NCI-H2107 treated with DMSO at 0.1 percent for 48 hours (cell line): Measurements from ENCODE around the gene SDS.
A peak's percentile ranks its signal among the peaks of the same experiment; 100 is the strongest.

Source experiments
- DNase-seq: peaks from one replicate; lab custom pipeline; 2025; ENCODE audit not compliant: unreplicated experiment; lab: John Stamatoyannopoulos, UW

SDS gene

GRCh38 chr12:113425960-113426453 is 22.3 kb upstream of the SDS start:
- DNase-seq: no peak

DNA sequence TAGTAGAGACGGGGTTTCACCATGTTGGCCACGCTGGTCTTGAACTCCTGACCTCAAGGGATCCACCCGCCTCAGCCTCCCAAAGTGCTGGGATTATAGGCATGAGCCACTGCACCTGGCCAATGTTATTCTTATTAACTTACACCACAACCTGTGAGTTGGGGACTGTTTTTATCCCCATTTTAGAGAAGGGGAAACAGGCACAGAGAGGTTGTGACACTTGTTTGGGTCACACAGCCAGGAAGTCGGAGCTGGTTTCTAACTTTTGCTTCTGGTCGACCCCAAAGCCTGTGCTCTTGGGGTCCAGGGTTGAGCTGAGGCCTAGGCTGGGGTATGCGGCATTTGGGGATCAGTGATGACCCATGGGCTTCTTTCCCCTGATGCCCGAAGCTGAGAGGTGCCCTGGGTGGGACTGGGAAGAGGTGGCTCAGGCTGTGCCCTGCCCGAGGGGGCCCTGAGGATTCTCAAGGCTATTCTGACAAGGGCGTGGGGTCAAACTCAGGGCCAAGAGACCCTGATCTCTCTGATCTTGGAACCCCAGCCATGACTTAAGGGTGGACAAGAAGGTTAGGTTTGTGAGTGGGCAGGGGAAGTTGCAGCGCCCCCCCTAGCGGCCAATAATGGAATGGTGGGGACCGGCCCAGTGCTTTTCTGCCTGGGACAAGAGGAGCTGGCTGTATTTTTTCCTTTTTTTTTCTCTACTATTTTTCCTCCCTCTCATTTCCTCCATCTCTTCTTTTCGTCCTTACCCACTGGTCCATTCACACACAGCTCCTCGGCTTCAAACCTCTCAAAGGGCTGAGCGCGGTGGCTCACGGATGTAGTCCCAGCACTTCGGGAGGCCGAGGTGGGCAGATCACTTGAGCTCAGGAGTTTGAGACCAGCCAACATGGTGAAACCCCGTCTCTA is 21.5 kb upstream of the SDS start:
- no peak for DNase-seq

- DNase-seq: no peak
Observed at GRCh38 chr12:113424456-113424855, 20.8 kb upstream of the SDS start.

DNA sequence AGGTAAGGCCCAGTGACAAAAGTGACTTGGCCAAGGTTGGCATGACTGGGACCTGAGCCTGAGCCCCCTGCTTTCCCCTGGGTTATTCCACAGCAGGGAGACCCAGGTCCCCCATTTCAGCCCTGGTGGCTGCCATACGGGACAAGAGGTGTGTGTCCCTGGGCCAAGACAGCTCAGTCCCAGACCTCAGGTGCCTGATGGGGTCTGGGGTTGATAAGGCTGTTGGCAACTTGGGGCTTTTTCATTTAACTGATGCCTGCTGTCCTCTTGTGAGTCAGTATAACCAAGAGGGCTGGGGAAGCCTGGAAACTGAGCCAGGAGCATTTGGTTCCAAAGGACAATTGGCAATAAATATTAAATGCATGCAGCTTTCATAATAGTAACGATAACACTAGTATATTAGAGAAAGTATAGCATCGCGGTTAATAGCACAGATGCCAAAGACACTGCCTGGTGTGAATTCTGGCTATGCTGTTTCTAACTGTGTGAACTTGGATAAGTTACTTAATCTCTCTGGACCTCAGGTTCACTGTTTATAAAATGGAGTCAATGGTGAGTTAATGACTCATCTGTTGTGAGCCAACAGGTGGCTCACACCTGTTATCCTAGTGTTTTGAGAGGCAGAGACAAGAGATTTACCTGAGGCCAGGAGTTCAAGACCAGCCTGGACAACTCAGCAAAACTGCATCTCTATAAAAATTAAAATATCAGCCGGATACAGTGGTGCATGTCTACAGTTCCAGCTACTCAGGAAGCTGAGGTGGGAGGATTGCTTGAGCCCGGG is 19.4 kb upstream of the SDS start:
- no peak for DNase-seq

GRCh38 chr12:113422030-113422885 is 18.6 kb upstream of the SDS start, which contains the start of gene SDSL:
SDSL (plus strand) TSS chr12:113422380; CDS start chr12:113427983, 5,603 bp downstream.
- DNase-seq: peak; percentile 50

DNA sequence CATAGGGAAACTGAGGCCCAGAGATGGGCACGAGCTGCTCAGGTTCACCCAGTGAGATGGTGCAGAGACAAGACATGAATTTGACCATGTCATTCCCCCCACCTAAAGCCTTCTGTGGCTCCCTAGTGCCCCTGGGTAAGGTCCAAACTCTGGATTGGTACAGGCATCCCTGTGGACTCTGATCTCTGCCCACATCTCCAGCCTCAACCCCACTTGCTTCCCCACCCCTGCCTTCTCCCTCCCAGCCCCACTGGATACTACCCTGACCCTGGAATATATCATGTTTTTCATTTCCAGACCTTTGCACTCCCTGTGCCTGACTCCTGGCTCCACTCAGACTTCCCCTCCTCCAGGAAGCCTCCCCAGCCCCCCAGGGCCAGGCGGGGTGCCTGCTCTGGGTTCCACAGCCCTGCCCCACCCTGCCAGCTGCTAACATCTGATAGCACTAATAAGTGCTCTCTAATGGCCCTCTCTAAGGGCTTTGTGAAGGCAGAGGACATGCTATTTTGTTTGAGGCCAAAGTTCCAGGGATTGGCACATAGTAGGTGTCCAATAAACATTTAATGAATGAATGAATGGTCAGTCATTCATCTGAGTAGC is 17.4 kb upstream of the SDS start:
- no peak for DNase-seq

GRCh38 chr12:113418213-113418879 is 14.7 kb upstream of the SDS start:
- DNase-seq: no peak

- DNase-seq: no peak
Observed at GRCh38 chr12:113416091-113416754, 12.5 kb upstream of the SDS start.

GRCh38 chr12:113414519-113415038 is 10.9 kb upstream of the SDS start:
- DNase-seq: no peak

GRCh38 chr12:113413488-113413939 is 9.8 kb upstream of the SDS start:
- DNase-seq: no peak

DNA sequence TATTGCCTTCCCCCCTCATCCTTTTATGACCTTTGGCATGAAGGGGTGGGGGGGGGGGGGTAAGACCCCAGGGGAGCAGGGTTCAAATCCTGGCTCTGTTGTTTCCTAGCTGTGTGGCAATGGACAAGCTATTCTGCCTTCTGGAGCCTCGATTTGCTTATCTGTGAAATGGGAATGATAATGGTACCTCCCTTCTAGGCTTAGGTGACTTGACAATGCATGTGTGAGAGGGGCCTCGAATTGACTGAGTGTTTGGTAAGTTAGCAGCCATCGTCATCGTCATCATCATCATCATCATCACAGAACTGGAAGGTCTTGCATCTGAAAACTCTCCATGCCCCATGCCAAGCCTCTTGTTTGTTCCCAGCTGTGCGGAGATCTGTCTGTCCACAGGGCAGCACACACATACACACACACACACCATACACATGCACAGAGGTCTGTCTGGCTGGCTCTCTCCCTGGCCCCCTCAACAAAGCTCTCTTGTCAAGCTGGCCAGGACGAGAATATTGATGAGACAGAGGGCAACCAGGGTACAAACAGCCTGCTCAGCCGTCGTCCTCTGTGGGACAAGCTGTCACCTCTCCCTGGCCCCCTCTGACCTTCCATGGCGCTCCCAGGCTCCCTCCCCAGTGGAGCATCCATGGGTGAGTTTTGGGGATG is 5.9 kb upstream of the SDS start:
- no peak for DNase-seq

DNA sequence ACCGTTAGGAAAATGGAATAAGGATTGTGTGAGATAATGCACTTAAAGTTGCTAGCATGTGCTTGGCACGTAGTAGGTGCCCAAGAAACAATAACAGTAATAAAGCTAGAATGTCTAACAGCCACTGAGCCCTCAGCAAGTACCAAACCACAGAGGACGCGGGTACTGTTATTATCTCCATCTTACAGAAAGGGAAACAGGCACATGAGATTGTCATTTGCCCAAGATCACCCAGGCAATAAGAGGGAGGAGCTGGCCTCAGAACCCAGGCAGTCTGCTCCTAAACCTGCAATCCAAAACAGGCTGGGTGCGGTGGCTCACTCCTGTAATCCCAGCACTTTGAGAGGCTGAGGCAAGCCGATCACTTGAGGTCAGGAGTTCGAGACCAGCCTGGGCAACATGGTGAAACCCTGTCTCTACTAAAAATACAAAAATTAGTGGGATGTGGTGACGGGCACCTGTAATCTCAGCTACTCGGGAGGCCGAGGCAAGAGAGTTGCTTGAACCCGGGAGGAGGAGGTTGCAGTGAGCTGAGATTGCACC is 5.1 kb upstream of the SDS start:
- DNase-seq: no peak

DNA sequence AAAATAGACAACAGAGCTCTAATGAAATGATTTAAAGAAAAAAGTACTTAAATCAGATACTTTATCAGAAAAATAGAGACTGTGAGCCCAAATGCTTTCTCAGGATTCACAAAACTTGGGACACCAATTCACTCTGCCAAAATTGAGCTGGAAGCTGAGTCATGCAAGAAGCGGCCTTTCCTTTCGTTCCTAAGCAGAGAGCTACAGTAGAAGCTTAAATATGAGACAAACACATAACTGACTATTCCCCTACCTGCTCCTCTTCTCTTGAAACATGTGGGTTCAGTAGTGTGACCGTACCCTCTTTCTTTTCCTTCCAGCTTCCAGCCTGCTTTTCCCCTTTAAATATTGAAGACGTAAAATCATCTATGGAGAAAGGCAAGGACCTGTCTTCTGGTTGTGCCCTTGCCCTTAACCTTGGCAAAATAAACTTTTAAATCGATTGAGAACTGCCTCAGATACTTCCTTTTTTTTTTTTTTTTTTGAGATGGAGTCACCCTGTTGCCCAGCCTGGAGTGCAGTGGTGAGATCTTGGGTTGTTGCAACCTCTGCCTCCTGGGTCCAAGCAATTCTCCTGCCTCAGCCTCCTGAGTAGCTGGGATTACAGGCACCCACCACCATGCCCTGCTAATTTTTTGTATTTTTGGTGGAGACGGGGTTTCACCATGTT is 4.4 kb upstream of the SDS start:
- DNase-seq: no peak

GRCh38 chr12:113405694-113406093 is 2.0 kb upstream of the SDS start:
- DNase-seq: no peak

GRCh38 chr12:113402586-113403260 is 964 bp downstream of the SDS start:
- no peak for DNase-seq

- no peak for DNase-seq
Observed at GRCh38 chr12:113401066-113402000, 2.4 kb downstream of the SDS start.
